Measurements from ENCODE around the gene SLC16A8.

DNA sequence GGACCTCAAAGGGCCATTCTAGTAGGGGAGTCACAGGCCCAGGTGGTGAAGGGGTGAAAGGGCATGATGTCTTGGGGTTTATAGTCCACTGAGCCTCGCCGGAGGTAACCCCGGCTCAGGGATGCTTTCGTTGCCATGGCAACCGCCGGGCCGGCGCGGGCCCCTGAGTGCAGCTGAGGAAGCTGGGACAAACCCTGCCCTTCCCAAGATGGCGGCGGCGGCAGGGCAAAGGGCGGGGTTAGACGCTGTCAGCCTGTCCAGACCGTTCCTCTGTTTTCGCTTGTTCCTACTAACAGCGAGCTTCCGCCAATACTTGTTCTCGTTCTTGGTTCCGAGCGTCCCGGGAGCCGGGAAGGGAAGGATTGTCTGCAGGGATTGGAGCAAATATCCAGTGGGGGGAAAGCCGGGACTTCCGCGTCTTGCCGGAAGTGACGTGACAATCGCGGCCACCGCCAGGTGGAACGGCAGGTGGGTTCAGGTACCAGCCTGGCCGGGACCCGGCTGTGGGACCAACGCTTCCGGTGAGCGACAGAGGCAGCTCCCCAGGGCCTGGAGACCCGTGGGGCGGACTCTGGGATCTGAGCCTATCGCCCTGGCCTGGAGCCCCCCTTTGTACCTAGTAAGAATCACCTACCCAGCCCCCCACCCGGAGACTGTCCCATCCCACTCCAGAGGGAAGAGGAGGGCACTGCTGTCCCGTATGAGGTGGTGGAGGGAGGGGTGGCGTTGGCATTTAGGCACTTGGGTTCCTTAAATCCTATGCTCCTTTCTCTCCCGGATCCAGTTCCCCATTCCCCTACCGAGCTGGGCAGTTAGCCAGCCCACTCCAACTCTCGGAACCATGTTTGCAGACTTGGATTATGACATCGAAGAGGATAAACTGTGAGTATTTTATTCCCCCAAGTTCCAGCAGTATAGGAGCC is 26.8 kb downstream of the SLC16A8 start, which contains the start of gene PICK1:
- TF ChIP-seq CTCF (IDR thresholded peaks at IDR 0.05; ENCODE audit: borderline replicate concordance, extremely low read depth, low read length, poor library complexity, severe bottlenecking), result no peak
- no peak for TF ChIP-seq EZH2 (IDR thresholded peaks at IDR 0.05; ENCODE audit: borderline replicate concordance, low read depth, low read length, severe bottlenecking)

Measured in DND-41 (cell line).